Fibroblast of lung (primary cell): ENCODE measurements around the gene SUGP2.

Experiments
- CTCF ChIP-seq, 2 donors: IDR thresholded peaks in 1 of 2; conservative IDR thresholded peaks in 1 of 2; 1 replicate in 1 of 2; 2 replicates in 1 of 2; pipeline ENCODE4 v1.5.1; 2011 to 2012; ENCODE audit warnings: low read length in 2 of 2, control low read depth in 1 of 2, inconsistent platforms in 1 of 2, low read depth in 1 of 2, mild to moderate bottlenecking in 1 of 2
- EZH2 ChIP-seq: IDR thresholded peaks from 2 replicates; pipeline ENCODE4 v1.5.1; 2012; ENCODE audit warnings: low read length, control low read depth, mild to moderate bottlenecking; ENCODE audit errors: missing control alignments

GRCh38 chr19:19074196-19074882 lies 41.0 kb upstream of the SUGP2 start:
- TF ChIP-seq CTCF (conservative IDR thresholded peaks at IDR 0.05 in 1 of 2, IDR thresholded peaks at IDR 0.05 in 1 of 2; ENCODE audit: low read depth in 1 of 2, low read length in 2 of 2) = no peak
- no peak for TF ChIP-seq EZH2
